Stimulated activated CD4-positive, alpha-beta T cell treated with anti-CD3 and anti-CD28 coated beads, TNF-alpha, amount 100 ng/mL, for 24 hours (primary cell): ENCODE measurements around the gene UGCG.
A peak's percentile ranks its signal among the peaks of the same experiment; 100 is the strongest.
"Not testable (repeated sequence)": the region's sequence is repeated elsewhere in the genome, so short reads cannot be mapped to it uniquely, and the experiment has no call there.

Experiments used
- DNase-seq, 3 experiments: peaks; one replicate each; pipeline ENCODE4 v3.0.0-alpha.2; 2020; ENCODE audit warnings: low read depth in 3 of 3

Gene UGCG

DNA sequence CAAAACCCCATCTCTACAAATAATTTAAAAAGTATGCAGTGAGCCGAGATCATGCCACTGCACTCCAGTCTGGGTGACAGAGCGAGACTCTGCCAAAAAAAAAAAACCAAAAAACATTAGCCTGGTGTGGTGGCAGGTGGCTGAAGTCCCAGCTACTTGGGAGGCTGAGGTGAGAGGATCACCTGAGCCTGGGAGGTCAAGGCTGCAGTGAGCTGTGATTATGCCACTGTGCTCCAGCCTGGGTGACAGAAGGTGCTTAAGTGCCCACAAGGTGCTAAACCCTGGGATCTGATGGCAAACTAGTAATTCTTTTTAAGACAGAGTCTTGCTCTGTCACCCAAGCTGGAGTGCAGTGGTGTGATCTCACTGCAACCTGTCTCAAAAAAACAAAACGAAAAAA lies 5.7 kb upstream of the UGCG start:
- DNase-seq = not testable (repeated sequence)

DNA sequence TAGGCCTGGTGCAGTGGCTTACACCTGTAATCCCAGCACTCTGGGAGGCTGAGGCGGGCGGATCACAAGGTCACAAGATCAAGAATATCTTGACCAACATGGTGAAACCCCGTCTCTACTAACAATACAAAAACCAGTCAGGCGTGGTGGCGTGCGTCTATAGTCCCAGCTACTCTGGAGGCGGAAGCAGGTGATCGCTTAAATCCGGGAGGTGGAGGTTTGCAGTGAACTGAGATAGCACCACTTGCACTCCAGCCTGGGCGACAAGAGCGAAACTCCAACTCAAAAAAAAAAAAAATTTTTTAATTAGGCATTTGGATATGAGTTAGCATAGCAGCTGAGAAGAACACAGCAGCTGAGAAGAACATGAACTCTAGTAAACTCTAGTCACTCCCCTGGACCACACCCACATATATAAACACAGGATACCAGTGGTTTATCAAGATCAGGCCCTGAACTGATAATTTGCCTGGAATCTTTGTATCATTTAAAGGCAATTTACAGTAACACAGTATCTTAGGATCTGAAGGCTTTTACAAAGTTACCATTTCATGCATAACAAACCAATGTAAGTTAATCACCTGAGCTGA lies 4.6 kb upstream of the UGCG start:
- no peak for DNase-seq

DNA sequence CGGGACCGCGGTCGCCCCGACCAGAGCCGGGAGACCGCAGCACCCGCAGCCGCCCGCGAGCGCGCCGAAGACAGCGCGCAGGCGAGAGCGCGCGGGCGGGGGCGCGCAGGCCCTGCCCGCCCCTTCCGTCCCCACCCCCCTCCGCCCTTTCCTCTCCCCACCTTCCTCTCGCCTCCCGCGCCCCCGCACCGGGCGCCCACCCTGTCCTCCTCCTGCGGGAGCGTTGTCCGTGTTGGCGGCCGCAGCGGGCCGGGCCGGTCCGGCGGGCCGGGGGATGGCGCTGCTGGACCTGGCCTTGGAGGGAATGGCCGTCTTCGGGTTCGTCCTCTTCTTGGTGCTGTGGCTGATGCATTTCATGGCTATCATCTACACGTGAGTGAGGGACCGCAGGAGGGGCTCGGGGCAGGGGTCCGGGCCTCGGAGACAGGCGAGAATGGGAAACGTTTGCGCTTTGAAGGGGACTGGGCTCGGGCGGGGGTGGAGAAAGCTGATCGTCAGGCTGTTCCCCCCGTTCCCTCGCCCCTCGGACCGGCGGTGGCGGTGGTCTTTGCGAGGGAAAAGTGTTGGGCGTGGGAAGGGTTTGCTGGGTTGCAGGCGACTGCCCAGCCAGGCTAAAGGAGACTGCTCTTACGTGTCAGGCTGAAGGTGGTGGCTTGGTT lies 457 bp downstream of the UGCG start:
- peak in 2 of 3 experiments; percentile 13 to 31 for DNase-seq

- no peak for DNase-seq
These were observed 1.1 kb downstream of the UGCG start for GRCh38 chr9:111897601-111898137.

DNA sequence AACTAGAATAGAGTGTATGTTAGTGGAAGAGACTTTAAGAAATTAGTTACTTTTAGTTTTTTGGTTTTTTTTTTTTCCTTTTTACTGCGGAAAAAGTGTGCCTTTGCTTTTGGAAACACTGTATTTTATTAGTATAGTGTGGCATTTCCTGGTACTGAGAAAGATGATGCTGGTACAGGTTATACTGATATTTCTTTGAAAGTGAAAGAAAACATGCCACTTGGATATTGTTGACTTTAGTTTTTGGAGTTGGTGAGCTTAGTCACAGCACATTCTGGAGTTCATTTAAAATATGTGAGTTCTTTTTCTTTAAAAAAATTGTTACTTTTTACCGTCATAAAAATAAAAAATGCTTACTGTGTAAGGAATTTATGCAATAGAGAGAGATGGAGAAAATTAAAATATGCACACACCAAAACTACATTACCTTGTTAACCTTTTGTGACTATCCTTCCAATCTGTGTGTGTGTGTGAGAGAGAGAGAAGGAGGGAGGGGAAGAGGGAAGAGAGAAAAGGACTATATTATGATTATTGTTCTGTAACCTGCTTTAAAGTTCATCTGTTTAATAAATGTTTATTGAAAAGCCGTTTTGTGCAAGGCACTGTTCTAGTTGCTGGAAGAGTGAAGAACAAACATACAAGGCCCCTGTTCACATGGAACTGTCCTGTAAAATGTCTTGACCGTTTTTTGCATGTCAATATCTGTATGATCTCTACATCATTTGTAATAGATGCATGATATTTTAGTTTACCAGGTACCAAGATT lies 1.9 kb downstream of the UGCG start:
- DNase-seq = no peak

DNA sequence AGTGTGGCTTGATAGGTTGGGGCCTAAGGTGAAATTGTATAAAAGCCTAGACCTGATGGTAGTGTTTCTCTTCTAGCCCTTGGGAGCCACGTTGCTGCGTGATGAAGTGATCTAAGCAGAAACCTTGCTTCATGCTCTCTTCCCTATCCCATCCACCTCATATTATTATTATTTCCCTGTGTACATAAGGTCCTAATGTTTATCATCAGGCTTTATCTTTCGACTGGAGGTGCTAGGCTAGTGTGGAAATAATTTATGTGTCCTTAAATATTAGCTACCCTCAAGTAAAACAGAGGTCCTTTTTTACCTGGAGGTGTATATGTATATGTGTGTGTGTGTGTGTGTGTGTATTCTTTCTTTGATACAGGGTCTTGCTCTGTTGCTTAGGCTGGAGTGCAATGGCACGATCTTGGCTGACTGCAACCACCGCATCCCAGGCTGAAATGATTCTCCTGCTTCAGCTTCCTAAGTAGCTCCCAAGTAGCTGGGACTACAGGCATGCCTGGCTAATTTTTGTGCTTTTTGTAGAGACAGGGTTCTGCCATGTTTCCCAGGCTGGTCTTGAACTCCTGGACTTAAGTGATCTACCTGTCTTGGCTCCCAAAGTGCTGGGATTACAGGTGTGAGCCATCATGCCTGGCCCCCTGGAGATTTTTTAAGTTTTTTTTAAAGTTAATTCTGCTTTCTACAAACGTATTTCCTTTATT lies 3.7 kb downstream of the UGCG start:
- DNase-seq = no peak

GRCh38 chr9:111900858-111901612 lies 4.4 kb downstream of the UGCG start:
- no peak for DNase-seq

GRCh38 chr9:111902391-111903139 lies 6.0 kb downstream of the UGCG start:
- DNase-seq = no peak

- not testable (repeated sequence) for DNase-seq
These were observed 6.9 kb downstream of the UGCG start for GRCh38 chr9:111903535-111903934.

DNA sequence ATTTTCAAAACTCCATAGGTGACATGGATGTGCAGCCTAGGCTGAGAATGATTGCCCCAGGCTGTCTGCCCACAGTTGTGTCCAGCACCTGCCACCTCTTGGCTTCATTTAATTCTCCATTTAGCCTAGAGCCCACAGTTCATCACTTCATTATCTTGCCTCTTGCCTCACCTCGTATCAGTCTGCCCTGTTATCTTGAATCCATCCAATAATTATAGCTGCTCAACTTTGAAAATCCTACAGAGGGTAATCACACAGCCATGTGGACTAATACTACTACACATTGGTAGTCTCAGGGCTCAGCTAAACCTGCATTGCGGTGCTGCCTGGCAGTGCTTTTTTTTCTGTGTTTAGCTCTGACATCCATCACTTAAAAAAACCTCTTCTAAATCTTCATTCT lies 7.4 kb downstream of the UGCG start:
- DNase-seq = no peak

GRCh38 chr9:111904891-111905291 lies 8.3 kb downstream of the UGCG start:
- DNase-seq = no peak

GRCh38 chr9:111907147-111907546 lies 10.5 kb downstream of the UGCG start:
- DNase-seq = no peak

DNA sequence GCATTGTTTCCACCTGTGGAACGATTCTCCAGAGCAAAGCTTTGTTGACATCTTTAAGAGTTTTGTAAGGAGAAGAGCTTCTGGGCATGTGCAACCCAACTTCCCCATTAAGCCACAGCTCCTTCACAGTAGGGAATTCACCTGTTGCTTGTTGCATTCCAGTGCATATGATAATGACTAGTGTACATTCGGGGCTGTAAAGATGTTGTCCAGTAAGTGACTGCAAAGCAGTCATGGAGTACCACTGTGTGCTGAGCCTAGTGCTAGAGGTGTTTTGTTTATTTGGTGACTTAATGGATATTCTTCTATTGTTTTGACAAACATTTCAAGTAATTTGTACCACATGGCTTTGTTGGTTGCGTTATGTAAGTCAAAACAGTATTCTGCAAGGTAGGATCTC lies 12.8 kb downstream of the UGCG start:
- no peak for DNase-seq

DNA sequence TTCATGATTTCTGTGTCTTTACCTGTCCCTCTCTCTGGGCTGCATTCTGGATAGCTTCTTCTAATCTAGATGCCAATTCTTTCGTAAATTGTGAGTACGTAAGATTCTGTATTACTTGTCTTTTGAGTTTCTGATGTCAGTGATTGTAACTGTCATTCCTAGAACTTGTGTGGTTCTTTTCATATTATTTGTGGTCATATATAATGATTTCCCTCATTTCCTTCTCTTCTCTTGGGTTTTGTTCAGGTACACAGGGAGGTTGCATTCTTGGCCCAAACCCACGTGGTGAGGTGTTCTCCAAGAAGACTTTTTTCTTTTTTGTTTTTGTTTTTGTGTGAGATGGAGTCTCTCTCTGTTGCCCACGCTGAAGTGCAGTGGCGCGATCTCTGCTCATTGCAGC lies 13.8 kb downstream of the UGCG start:
- DNase-seq = no peak

- DNase-seq = no peak
These were observed 16.5 kb downstream of the UGCG start for GRCh38 chr9:111913159-111913558.

DNA sequence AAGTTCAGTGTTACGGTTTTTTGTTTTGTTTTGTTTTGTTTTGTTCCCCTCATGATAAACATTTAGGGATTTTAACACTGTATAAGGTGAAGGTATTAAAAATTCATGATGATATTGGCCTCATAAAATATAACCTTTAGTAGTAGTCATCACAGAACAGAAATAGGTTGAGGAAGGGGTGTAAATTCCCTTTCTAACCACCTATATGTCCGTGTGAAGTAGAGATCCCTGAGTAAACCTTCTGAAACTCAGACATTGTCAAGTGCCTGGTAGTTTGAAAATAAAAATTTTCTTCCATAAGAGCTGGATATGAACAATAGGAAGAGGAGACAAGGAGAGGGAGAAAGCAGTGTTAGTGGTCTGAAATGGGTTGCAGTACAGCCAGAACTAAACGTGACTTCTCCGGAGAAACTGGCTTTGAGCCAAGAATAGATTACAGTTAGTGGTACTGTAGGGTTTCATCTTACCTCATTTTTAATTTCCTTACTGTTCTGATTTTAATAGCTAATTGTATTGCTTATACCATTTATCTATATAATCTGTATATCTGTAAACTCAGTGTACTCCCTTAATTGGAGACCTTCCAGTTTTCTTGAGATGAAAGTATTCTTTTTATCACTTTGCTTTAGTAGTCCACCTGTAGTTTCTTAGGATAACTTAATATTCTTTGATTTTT lies 18.3 kb downstream of the UGCG start:
- no peak for DNase-seq

GRCh38 chr9:111915425-111915758 lies 18.8 kb downstream of the UGCG start:
- no peak for DNase-seq

DNA sequence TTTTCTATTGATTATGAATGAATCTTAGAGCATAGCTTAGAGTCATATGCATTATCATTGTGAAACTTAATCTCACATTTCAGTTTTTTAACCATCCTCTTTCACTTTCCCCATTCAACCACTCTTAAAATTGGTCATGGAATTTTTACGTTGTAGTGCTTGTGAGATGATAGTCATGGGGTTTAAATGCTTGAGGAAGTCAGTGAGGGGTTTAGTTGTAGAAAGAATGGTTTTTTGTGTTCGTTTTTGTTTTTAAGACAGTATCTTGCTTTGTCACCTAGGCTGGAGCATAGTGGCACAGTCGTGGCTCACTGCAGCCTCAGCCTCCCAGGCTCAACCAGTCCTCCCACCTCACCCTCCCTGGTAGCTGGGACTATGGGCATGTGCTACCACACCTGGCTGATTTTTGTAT lies 19.6 kb downstream of the UGCG start:
- DNase-seq = peak in 1 of 3 experiments; percentile 34

DNA sequence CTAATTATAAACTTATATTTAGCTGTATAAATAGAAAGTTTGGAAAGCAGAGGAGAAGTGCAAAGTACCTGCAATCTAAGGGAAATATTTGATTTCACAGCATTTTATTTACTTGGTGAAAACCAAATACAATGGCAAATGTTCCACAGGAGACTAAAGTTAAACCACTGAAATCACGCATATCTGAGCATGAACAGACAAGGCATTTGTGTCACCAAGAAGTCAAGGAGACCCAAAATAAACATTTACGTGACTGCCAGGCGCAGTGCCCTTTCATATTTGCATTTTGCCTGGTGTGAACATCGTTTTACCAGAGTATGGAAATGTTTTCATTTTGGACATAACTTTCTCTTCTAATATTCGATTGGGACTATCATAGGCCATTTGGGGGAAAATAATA lies 20.6 kb downstream of the UGCG start:
- no peak for DNase-seq

- DNase-seq = no peak
These were observed 21.4 kb downstream of the UGCG start for GRCh38 chr9:111917980-111918379.
